OCI-LY1 (cell line): Measurements from ENCODE around the gene SLC25A21.

Experiments used
- EZH2 ChIP-seq: fragments of 200-600 bp; sonication (generic), shearing (Covaris generic); IDR thresholded peaks from 2 replicates; pipeline ENCODE4 v1.8.0; 2017; ENCODE audit warnings: borderline replicate concordance, mixed run types, mild to moderate bottlenecking, antibody characterized with exemption, low read length, moderate library complexity, mixed read lengths
- TF ChIP-seq, protein P1 (sequence below): fragments of 200-600 bp; sonication (generic), shearing (Covaris generic); IDR thresholded peaks from 2 replicates; pipeline ENCODE4 v1.5.1; 2017; ENCODE audit warnings: mild to moderate bottlenecking, antibody characterized with exemption, low read length, moderate library complexity, mixed read lengths

GRCh38 chr14:37032863-37033262 lies 139.5 kb downstream of the SLC25A21 start:
- TF ChIP-seq, protein P1, sequence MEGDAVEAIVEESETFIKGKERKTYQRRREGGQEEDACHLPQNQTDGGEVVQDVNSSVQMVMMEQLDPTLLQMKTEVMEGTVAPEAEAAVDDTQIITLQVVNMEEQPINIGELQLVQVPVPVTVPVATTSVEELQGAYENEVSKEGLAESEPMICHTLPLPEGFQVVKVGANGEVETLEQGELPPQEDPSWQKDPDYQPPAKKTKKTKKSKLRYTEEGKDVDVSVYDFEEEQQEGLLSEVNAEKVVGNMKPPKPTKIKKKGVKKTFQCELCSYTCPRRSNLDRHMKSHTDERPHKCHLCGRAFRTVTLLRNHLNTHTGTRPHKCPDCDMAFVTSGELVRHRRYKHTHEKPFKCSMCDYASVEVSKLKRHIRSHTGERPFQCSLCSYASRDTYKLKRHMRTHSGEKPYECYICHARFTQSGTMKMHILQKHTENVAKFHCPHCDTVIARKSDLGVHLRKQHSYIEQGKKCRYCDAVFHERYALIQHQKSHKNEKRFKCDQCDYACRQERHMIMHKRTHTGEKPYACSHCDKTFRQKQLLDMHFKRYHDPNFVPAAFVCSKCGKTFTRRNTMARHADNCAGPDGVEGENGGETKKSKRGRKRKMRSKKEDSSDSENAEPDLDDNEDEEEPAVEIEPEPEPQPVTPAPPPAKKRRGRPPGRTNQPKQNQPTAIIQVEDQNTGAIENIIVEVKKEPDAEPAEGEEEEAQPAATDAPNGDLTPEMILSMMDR = no peak
- no peak for TF ChIP-seq EZH2
